ENCODE results near the gene DLGAP1. TPM values are rescaled to one million over a fixed set of nuclear protein-coding genes. Genes with fewer than 3 reads are reported as not detected.
A peak's percentile ranks its signal among the peaks of the same experiment; 100 is the strongest.

Gene DLGAP1
- total and polyA plus RNA-seq, 2 experiments from 2014 or later = 17.0 to 48.5 TPM

DNA sequence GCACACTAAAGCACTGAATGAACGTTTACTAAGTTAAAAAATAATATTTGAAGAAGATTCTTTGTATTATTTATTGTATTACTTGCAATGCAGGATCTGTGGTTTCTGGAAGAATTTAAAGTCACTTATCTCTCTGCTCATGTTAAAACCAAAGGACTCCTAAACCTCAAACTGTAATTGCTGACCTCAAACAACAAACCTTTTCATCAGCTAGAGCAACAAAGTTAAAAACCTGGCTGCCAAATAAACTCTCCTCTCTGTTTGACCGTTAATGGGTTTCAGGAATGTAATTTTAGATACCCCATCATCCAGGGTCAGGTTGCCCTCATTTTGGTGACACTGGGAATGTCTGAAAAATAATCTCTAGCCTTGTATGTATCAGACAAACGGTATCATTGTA is 766.0 kb downstream of the DLGAP1 start (continued):
- TF ChIP-seq, protein P1, sequence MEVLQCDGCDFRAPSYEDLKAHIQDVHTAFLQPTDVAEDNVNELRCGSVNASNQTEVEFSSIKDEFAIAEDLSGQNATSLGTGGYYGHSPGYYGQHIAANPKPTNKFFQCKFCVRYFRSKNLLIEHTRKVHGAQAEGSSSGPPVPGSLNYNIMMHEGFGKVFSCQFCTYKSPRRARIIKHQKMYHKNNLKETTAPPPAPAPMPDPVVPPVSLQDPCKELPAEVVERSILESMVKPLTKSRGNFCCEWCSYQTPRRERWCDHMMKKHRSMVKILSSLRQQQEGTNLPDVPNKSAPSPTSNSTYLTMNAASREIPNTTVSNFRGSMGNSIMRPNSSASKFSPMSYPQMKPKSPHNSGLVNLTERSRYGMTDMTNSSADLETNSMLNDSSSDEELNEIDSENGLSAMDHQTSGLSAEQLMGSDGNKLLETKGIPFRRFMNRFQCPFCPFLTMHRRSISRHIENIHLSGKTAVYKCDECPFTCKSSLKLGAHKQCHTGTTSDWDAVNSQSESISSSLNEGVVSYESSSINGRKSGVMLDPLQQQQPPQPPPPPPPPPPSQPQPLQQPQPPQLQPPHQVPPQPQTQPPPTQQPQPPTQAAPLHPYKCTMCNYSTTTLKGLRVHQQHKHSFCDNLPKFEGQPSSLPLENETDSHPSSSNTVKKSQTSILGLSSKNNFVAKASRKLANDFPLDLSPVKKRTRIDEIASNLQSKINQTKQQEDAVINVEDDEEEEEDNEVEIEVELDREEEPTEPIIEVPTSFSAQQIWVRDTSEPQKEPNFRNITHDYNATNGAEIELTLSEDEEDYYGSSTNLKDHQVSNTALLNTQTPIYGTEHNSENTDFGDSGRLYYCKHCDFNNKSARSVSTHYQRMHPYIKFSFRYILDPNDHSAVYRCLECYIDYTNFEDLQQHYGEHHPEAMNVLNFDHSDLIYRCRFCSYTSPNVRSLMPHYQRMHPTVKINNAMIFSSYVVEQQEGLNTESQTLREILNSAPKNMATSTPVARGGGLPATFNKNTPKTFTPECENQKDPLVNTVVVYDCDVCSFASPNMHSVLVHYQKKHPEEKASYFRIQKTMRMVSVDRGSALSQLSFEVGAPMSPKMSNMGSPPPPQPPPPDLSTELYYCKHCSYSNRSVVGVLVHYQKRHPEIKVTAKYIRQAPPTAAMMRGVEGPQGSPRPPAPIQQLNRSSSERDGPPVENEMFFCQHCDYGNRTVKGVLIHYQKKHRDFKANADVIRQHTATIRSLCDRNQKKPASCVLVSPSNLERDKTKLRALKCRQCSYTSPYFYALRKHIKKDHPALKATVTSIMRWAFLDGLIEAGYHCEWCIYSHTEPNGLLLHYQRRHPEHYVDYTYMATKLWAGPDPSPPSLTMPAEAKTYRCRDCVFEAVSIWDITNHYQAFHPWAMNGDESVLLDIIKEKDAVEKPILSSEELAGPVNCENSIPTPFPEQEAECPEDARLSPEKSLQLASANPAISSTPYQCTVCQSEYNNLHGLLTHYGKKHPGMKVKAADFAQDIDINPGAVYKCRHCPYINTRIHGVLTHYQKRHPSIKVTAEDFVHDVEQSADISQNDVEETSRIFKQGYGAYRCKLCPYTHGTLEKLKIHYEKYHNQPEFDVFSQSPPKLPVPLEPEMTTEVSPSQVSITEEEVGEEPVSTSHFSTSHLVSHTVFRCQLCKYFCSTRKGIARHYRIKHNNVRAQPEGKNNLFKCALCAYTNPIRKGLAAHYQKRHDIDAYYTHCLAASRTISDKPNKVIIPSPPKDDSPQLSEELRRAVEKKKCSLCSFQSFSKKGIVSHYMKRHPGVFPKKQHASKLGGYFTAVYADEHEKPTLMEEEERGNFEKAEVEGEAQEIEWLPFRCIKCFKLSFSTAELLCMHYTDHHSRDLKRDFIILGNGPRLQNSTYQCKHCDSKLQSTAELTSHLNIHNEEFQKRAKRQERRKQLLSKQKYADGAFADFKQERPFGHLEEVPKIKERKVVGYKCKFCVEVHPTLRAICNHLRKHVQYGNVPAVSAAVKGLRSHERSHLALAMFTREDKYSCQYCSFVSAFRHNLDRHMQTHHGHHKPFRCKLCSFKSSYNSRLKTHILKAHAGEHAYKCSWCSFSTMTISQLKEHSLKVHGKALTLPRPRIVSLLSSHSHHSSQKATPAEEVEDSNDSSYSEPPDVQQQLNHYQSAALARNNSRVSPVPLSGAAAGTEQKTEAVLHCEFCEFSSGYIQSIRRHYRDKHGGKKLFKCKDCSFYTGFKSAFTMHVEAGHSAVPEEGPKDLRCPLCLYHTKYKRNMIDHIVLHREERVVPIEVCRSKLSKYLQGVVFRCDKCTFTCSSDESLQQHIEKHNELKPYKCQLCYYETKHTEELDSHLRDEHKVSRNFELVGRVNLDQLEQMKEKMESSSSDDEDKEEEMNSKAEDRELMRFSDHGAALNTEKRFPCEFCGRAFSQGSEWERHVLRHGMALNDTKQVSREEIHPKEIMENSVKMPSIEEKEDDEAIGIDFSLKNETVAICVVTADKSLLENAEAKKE (CRISPR knock-in tag; IDR thresholded peaks at IDR 0.05) = no peak

DNA sequence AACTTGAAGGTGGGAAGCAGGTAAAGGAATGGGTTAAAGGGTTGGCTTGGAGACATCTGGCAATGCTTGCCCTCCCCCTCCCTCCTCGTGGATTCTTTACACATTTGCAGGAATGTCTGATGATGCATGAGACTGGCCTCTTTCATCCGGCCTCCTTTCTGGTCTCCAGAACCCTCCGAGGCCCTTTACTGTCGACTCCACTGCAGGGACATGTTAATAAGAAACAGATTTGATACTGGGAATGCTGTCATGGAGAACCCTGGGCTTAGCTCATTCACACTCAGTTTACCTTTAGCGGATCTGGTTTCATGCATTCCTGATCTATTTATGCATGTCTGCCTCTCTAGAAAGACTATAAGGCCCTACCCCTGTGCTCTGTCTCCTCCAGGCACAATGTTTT is 766.4 kb downstream of the DLGAP1 start:
- DNase-seq (ENCODE audit: low spot score) (peak; percentile 69), ATAC-seq (peak; percentile 36; the same call in 2 of the 3 replicates)
- Histone ChIP-seq H3F3A (replicated peaks; ENCODE audit: low read depth) (no peaks in the 10 kb centered on the region), H3K36me3 (ENCODE audit: insufficient read depth) (no peaks in the 10 kb centered on the region), H4K20me1 (replicated peaks; ENCODE audit: insufficient read depth) (no peaks in the 10 kb centered on the region), H3K9me2 (ENCODE audit: insufficient read depth) (no peaks in the 10 kb centered on the region), H3K27ac (ENCODE audit: low read depth) (peak overlapping the region; percentile 34; the same call in 1 of the 2 replicates), H3K4me2 (no peak overlapping the region), H3K79me2 (replicated peaks; ENCODE audit: insufficient read depth) (no peaks in the 10 kb centered on the region), H3K27me3 (ENCODE audit: insufficient read depth) (no peaks in the 10 kb centered on the region), H2AFZ (no peak overlapping the region), H3K4me3 (no peak overlapping the region), H3K4me1 (ENCODE audit: insufficient read depth) (peaks cover 9% of the 10 kb centered on the region)
- peaks cover 14% of the 10 kb centered on the region; the same call in 2 of the 3 replicates for H3K36me3 Mint-ChIP-seq (ENCODE audit: low read depth)
- H3K27ac Mint-ChIP-seq = no peak overlapping the region; the same call in 1 of the 2 replicates
- peaks cover 22% of the 10 kb centered on the region for H3K4me1 Mint-ChIP-seq
- H3K9me3 Mint-ChIP-seq = peaks cover 10% of the 10 kb centered on the region
- H3K4me3 Mint-ChIP-seq = no peak overlapping the region
- H3K27me3 Mint-ChIP-seq (ENCODE audit: insufficient read depth, low read depth, poor library complexity) = no peaks in the 10 kb centered on the region
- TF ChIP-seq ZNF114 (CRISPR knock-in tag; IDR thresholded peaks at IDR 0.05) (no peak), CREB1 (CRISPR knock-in tag; IDR thresholded peaks at IDR 0.05; ENCODE audit: low read depth) (no peak), EZH2phosphoT487 (IDR thresholded peaks at IDR 0.05; ENCODE audit: unreplicated experiment) (no peak), STAT1 (IDR thresholded peaks at IDR 0.05; ENCODE audit: unreplicated experiment) (no peak), NANOG (IDR thresholded peaks at IDR 0.05; ENCODE audit: borderline replicate concordance) (no peak)
- TF ChIP-seq, protein P2, sequence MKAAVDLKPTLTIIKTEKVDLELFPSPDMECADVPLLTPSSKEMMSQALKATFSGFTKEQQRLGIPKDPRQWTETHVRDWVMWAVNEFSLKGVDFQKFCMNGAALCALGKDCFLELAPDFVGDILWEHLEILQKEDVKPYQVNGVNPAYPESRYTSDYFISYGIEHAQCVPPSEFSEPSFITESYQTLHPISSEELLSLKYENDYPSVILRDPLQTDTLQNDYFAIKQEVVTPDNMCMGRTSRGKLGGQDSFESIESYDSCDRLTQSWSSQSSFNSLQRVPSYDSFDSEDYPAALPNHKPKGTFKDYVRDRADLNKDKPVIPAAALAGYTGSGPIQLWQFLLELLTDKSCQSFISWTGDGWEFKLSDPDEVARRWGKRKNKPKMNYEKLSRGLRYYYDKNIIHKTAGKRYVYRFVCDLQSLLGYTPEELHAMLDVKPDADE (IDR thresholded peaks at IDR 0.05) = no peak
- TF ChIP-seq, protein P1 (CRISPR knock-in tag; IDR thresholded peaks at IDR 0.05) = no peak

All from GM23338 (cell line).